Measurements from ENCODE around the gene MIGA2. TPM values are rescaled to one million over a fixed set of nuclear protein-coding genes. Genes with fewer than 3 reads are reported as not detected.

MIGA2 gene
- total and polyA plus RNA-seq, 9 of the 15 experiments (the other 6 are each of a cell fraction or from before 2014, with no cell fraction given) = 0.15 to 54.1 (median 18.0) TPM

GRCh38 chr9:129074106-129074505 lies 37.7 kb downstream of the MIGA2 start:
- no peaks in the 10 kb centered on the region for H3K9me1 ChIP-seq (ENCODE audit: control insufficient read depth, insufficient read depth, low read length)
- no peaks in the 10 kb centered on the region for H3K27me3 ChIP-seq (ENCODE audit: control insufficient read depth in 2 of 2, insufficient read depth in 2 of 2, low read length in 2 of 2)
- H3K79me2 ChIP-seq (ENCODE audit: control insufficient read depth, insufficient read depth, low read length) = peaks cover 18% of the 10 kb centered on the region; the same call in 2 of the 3 replicates
- no peak overlapping the region for H3K27ac ChIP-seq (ENCODE audit: extremely low read depth, low read depth, low read length)
- H3K9me3 ChIP-seq (replicated peaks; ENCODE audit: control insufficient read depth, insufficient read depth, low read depth, low read length) = no peaks in the 10 kb centered on the region
- H3K36me3 ChIP-seq (ENCODE audit: control insufficient read depth, insufficient read depth, low read length) = peaks cover 27% of the 10 kb centered on the region; the same call in 2 of the 3 replicates
- no peaks in the 10 kb centered on the region for H4K20me1 ChIP-seq (replicated peaks; ENCODE audit: control insufficient read depth, insufficient read depth, low read length)
- TF ChIP-seq HDAC2 (IDR thresholded peaks at IDR 0.05) (no peak), SLC30A9 (CRISPR knock-in tag; IDR thresholded peaks at IDR 0.05) (no peak), ZNF174 (CRISPR knock-in tag; IDR thresholded peaks at IDR 0.05) (no peak), TCF7 (IDR thresholded peaks at IDR 0.05; ENCODE audit: borderline replicate concordance) (no peak), ZBTB43 (CRISPR knock-in tag; IDR thresholded peaks at IDR 0.05) (no peak), NFATC3 (IDR thresholded peaks at IDR 0.05) (no peak), NEUROD1 (IDR thresholded peaks at IDR 0.05; ENCODE audit: borderline replicate concordance, low read depth, low read length, partially characterized antibody) (no peak), ARID1B (IDR thresholded peaks at IDR 0.05) (no peak), SRSF1 (IDR thresholded peaks at IDR 0.05; ENCODE audit: low read depth, low read length) (no peak), JUND (IDR thresholded peaks at IDR 0.05; ENCODE audit: borderline replicate concordance, low read depth, low read length) (no peak), JUND (tag; IDR thresholded peaks at IDR 0.05; ENCODE audit: borderline replicate concordance, low read depth, low read length) (no peak), NR2F6 (CRISPR knock-in tag; IDR thresholded peaks at IDR 0.05) (no peak), CTBP1 (IDR thresholded peaks at IDR 0.05; ENCODE audit: borderline replicate concordance) (no peak), MTA2 (IDR thresholded peaks at IDR 0.05; ENCODE audit: low read depth) (no peak), PTTG1 (tag; IDR thresholded peaks at IDR 0.05; ENCODE audit: low read depth) (no peak), ZSCAN29 (IDR thresholded peaks at IDR 0.05) (no peak), EP400 (IDR thresholded peaks at IDR 0.05) (no peak)
- TF ChIP-seq, protein P1, sequence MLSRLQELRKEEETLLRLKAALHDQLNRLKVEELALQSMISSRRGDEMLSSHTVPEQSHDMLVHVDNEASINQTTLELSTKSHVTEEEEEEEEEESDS (CRISPR knock-in tag; IDR thresholded peaks at IDR 0.05) = no peak
- TF ChIP-seq, protein P2, sequence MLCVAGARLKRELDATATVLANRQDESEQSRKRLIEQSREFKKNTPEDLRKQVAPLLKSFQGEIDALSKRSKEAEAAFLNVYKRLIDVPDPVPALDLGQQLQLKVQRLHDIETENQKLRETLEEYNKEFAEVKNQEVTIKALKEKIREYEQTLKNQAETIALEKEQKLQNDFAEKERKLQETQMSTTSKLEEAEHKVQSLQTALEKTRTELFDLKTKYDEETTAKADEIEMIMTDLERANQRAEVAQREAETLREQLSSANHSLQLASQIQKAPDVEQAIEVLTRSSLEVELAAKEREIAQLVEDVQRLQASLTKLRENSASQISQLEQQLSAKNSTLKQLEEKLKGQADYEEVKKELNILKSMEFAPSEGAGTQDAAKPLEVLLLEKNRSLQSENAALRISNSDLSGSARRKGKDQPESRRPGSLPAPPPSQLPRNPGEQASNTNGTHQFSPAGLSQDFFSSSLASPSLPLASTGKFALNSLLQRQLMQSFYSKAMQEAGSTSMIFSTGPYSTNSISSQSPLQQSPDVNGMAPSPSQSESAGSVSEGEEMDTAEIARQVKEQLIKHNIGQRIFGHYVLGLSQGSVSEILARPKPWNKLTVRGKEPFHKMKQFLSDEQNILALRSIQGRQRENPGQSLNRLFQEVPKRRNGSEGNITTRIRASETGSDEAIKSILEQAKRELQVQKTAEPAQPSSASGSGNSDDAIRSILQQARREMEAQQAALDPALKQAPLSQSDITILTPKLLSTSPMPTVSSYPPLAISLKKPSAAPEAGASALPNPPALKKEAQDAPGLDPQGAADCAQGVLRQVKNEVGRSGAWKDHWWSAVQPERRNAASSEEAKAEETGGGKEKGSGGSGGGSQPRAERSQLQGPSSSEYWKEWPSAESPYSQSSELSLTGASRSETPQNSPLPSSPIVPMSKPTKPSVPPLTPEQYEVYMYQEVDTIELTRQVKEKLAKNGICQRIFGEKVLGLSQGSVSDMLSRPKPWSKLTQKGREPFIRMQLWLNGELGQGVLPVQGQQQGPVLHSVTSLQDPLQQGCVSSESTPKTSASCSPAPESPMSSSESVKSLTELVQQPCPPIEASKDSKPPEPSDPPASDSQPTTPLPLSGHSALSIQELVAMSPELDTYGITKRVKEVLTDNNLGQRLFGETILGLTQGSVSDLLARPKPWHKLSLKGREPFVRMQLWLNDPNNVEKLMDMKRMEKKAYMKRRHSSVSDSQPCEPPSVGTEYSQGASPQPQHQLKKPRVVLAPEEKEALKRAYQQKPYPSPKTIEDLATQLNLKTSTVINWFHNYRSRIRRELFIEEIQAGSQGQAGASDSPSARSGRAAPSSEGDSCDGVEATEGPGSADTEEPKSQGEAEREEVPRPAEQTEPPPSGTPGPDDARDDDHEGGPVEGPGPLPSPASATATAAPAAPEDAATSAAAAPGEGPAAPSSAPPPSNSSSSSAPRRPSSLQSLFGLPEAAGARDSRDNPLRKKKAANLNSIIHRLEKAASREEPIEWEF (CRISPR knock-in tag; IDR thresholded peaks at IDR 0.05) = no peak
- BruUV-seq (replicated peaks) = no TSS peak
- H2AFZ ChIP-seq (ENCODE audit: low read depth, low read length) = no peak overlapping the region
- no peak overlapping the region for H3K4me3 ChIP-seq
- no peak overlapping the region for H3K4me2 ChIP-seq (ENCODE audit: insufficient read depth, low read length)
- ChIA-PET CTCF (ENCODE audit: low intra/inter-chr PET ratio) (no interaction called here), POLR2A (interaction anchor here (0.7 to 1.3 kb wide), 2 partner anchors 38 to 126 kb away, joined by 3 read pairs; partner anchors contain the start of genes MIGA2 and NUP188)
- H3K9ac ChIP-seq (ENCODE audit: insufficient read depth in 1 of 2, low read depth in 2 of 2, low read length in 2 of 2) = no peak overlapping the region
- in situ Hi-C loops (cut with MboI) = no loop called here
- DNase-seq (ENCODE audit: extremely low read depth in 1 of 4, low spot score in 3 of 4) (no peak), FAIRE-seq (no peak), ATAC-seq (no peak)
- intact Hi-C loops (cut with micrococcal nuclease) = no loop called here
- WGBS (ENCODE audit: insufficient coverage, low coverage, missing lambda C conversion rate) = 84% methylated on average over 3 of the region's 3 CpGs
- H3K4me1 ChIP-seq (replicated peaks in 1 of 2; ENCODE audit: control insufficient read depth in 2 of 2, insufficient read depth in 2 of 2, low read length in 2 of 2) = peaks cover 33 to 50% of the 10 kb centered on the region in 2 experiments
